ENCODE results near the gene FAM184B. TPM values are rescaled to one million over a fixed set of nuclear protein-coding genes. Genes with fewer than 3 reads are reported as not detected.
"Not testable (repeated sequence)": the region's sequence is repeated elsewhere in the genome, so short reads cannot be mapped to it uniquely, and the experiment has no call there.

Gene FAM184B
- total RNA-seq, 1 donor from 2014 or later = 0.02 TPM

GRCh38 chr4:17665346-17665745, 116.1 kb downstream of the FAM184B start:
- Mint-ChIP-seq H3K36me3 (ENCODE audit: low read depth) (no peaks in the 10 kb centered on the region), H3K4me3 (ENCODE audit: unreplicated experiment) (no peak overlapping the region), H3K27me3 (ENCODE audit: low read depth) (peaks cover 2% of the 10 kb centered on the region), H3K9me3 (ENCODE audit: low read depth) (no peaks in the 10 kb centered on the region), H3K4me1 (ENCODE audit: low read depth) (no peaks in the 10 kb centered on the region), H3K27ac (ENCODE audit: unreplicated experiment) (no peak overlapping the region)
- TF ChIP-seq CTCF (IDR thresholded peaks at IDR 0.05) = no peak
- DNase-seq (ENCODE audit: low spot score) = no peak

- no peak for TF ChIP-seq CTCF (IDR thresholded peaks at IDR 0.05)
- no peak overlapping the region for H3K4me3 Mint-ChIP-seq (ENCODE audit: unreplicated experiment)
- H3K9me3 Mint-ChIP-seq (ENCODE audit: low read depth) = no peaks in the 10 kb centered on the region
- no peak for DNase-seq (ENCODE audit: low spot score)
- peaks cover 2% of the 10 kb centered on the region for H3K27me3 Mint-ChIP-seq (ENCODE audit: low read depth)
- no peaks in the 10 kb centered on the region for H3K36me3 Mint-ChIP-seq (ENCODE audit: low read depth)
- no peaks in the 10 kb centered on the region for H3K4me1 Mint-ChIP-seq (ENCODE audit: low read depth)
- H3K27ac Mint-ChIP-seq (ENCODE audit: unreplicated experiment) = no peak overlapping the region
These were observed 116.7 kb downstream of the FAM184B start for GRCh38 chr4:17664755-17665154.

GRCh38 chr4:17662694-17663093, 118.7 kb downstream of the FAM184B start:
- Mint-ChIP-seq H3K4me3 (ENCODE audit: unreplicated experiment) (no peak overlapping the region), H3K36me3 (ENCODE audit: low read depth) (no peaks in the 10 kb centered on the region), H3K27ac (ENCODE audit: unreplicated experiment) (no peak overlapping the region), H3K9me3 (ENCODE audit: low read depth) (no peaks in the 10 kb centered on the region), H3K27me3 (ENCODE audit: low read depth) (peaks cover 9% of the 10 kb centered on the region), H3K4me1 (ENCODE audit: low read depth) (no peaks in the 10 kb centered on the region)
- no peak for DNase-seq (ENCODE audit: low spot score)
- TF ChIP-seq CTCF (IDR thresholded peaks at IDR 0.05) = no peak

- not testable (repeated sequence) for H3K27ac Mint-ChIP-seq (ENCODE audit: unreplicated experiment); H3K36me3 Mint-ChIP-seq (ENCODE audit: low read depth); H3K4me3 Mint-ChIP-seq (ENCODE audit: unreplicated experiment); H3K4me1 Mint-ChIP-seq (ENCODE audit: low read depth); H3K9me3 Mint-ChIP-seq (ENCODE audit: low read depth); DNase-seq (ENCODE audit: low spot score)
- H3K27me3 Mint-ChIP-seq (ENCODE audit: low read depth) = peaks cover 24% of the 10 kb centered on the region
These were observed 122.2 kb downstream of the FAM184B start for GRCh38 chr4:17659196-17659595.

GRCh38 chr4:17657849-17658248, 123.6 kb downstream of the FAM184B start:
- DNase-seq (ENCODE audit: low spot score) = no peak
- TF ChIP-seq CTCF (IDR thresholded peaks at IDR 0.05) = no peak
- Mint-ChIP-seq H3K27ac (ENCODE audit: unreplicated experiment) (no peak overlapping the region), H3K36me3 (ENCODE audit: low read depth) (no peaks in the 10 kb centered on the region), H3K27me3 (ENCODE audit: low read depth) (peaks cover 24% of the 10 kb centered on the region), H3K4me3 (ENCODE audit: unreplicated experiment) (no peak overlapping the region), H3K9me3 (ENCODE audit: low read depth) (no peaks in the 10 kb centered on the region), H3K4me1 (ENCODE audit: low read depth) (no peaks in the 10 kb centered on the region)

GRCh38 chr4:17657090-17657489, 124.3 kb downstream of the FAM184B start:
- Mint-ChIP-seq H3K36me3 (ENCODE audit: low read depth) (no peaks in the 10 kb centered on the region), H3K9me3 (ENCODE audit: low read depth) (no peaks in the 10 kb centered on the region), H3K4me1 (ENCODE audit: low read depth) (no peaks in the 10 kb centered on the region), H3K4me3 (ENCODE audit: unreplicated experiment) (no peak overlapping the region), H3K27ac (ENCODE audit: unreplicated experiment) (no peak overlapping the region), H3K27me3 (ENCODE audit: low read depth) (peaks cover 24% of the 10 kb centered on the region)
- TF ChIP-seq CTCF (IDR thresholded peaks at IDR 0.05) = no peak
- DNase-seq (ENCODE audit: low spot score) = no peak

Data from chondrocyte (in vitro differentiated cells).